ENCODE data around the gene S100B. TPM values are rescaled to one million over a fixed set of nuclear protein-coding genes. Genes with fewer than 3 reads are reported as not detected.
A peak's percentile ranks its signal among the peaks of the same experiment; 100 is the strongest.

The S100B gene
- total and polyA plus RNA-seq, 9 of the 15 experiments (the other 6 are each of a cell fraction or from before 2014, with no cell fraction given) = not detected

- TF ChIP-seq ZBTB40 (IDR thresholded peaks at IDR 0.05) (no peak), ZBTB40 (CRISPR knock-in tag; IDR thresholded peaks at IDR 0.05) (no peak), ARNT (IDR thresholded peaks at IDR 0.05) (no peak), NR0B1 (IDR thresholded peaks at IDR 0.05; ENCODE audit: partially characterized antibody) (no peak), NCOR1 (IDR thresholded peaks at IDR 0.05) (peak; percentile 32; the same call in 1 of the 2 replicates), NR2C2 (CRISPR knock-in tag; IDR thresholded peaks at IDR 0.05) (no peak), NR2C2 (tag; IDR thresholded peaks at IDR 0.05) (peak; percentile 47; the same call in 1 of the 2 replicates), ZNF778 (CRISPR knock-in tag; IDR thresholded peaks at IDR 0.05) (no peak), ARID3B (CRISPR knock-in tag; IDR thresholded peaks at IDR 0.05; ENCODE audit: borderline replicate concordance) (no peak), NR1H2 (CRISPR knock-in tag; IDR thresholded peaks at IDR 0.05) (no peak), CEBPB (tag; IDR thresholded peaks at IDR 0.05) (no peak), ARID1B (IDR thresholded peaks at IDR 0.05) (peak; percentile 70), ELK3 (CRISPR knock-in tag; IDR thresholded peaks at IDR 0.05) (no peak), KDM5B (IDR thresholded peaks at IDR 0.05; ENCODE audit: insufficient replicate concordance, low read depth, low read length) (no peak), NR2C1 (IDR thresholded peaks at IDR 0.05) (no peak), NR2C1 (tag; IDR thresholded peaks at IDR 0.05) (0 out of 2 replicates have a peak, but pooled peaks have one; percentile 43), PRPF4 (IDR thresholded peaks at IDR 0.05; ENCODE audit: insufficient read depth, low read depth, low read length, poor library complexity, severe bottlenecking) (no peak)
Observed at GRCh38 chr21:46627726-46628125, 22.8 kb upstream of the S100B start (continued).

Data from K562 (cell line).